IMR-90 (cell line): ENCODE data around the gene ITGB1BP1.

Source experiments
- CTCF ChIP-seq: conservative IDR thresholded peaks from 2 replicates; pipeline ENCODE4 v1.5.1; 2012; ENCODE audit warnings: mild to moderate bottlenecking, low read depth, low read length, improper control_type of control experiment
- POLR2A ChIP-seq: IDR thresholded peaks from 2 replicates; pipeline ENCODE4 v1.6.1; 2012; ENCODE audit warnings: mild to moderate bottlenecking, low read depth, low read length

- TF ChIP-seq CTCF (no peak), POLR2A (no peak)
These were observed 2.8 kb downstream of the ITGB1BP1 start for GRCh38 chr2:9420495-9420894.
